Progenitor cell of endocrine pancreas (in vitro differentiated cells): ENCODE data around the gene ZNF429. TPM values are rescaled to one million over a fixed set of nuclear protein-coding genes. Genes with fewer than 3 reads are reported as not detected.

ENCODE experiments used
- DNase-seq: peaks from one replicate; pipeline ENCODE4 v3.0.0; 2021; ENCODE audit warnings: low spot score; ENCODE audit not compliant: unreplicated experiment
- H3K27ac Mint-ChIP-seq: 2 replicates; pipeline ENCODE4 v1.8.0; 2021; ENCODE audit warnings: mild to moderate bottlenecking, moderate library complexity, mixed read lengths
- H3K27me3 Mint-ChIP-seq: 2 replicates; pipeline ENCODE4 v1.8.0; 2021; ENCODE audit warnings: mixed read lengths
- H3K36me3 Mint-ChIP-seq: 2 replicates; pipeline ENCODE4 v1.8.0; 2022; ENCODE audit warnings: mixed read lengths; ENCODE audit not compliant: insufficient read depth
- H3K4me1 Mint-ChIP-seq: 2 replicates; pipeline ENCODE4 v1.8.0; 2021; ENCODE audit warnings: low read depth, mixed read lengths
- H3K4me3 Mint-ChIP-seq: 2 replicates; pipeline ENCODE4 v1.8.0; 2021; ENCODE audit warnings: low read depth, mild to moderate bottlenecking, moderate library complexity, mixed read lengths
- H3K9me3 Mint-ChIP-seq: 2 replicates; pipeline ENCODE4 v1.8.0; 2021; ENCODE audit warnings: low read depth, mixed read lengths
- total RNA-seq: library from RNA; stranded (reverse); gene quantifications from 2 replicates; pipeline ENCODE4 v1.2.1, GENCODE V29; 2021
- TF ChIP-seq, protein P1 (sequence below): fragments of 200-600 bp; sonication (generic); IDR thresholded peaks from one replicate; pipeline ENCODE4 v1.5.0; 2021; ENCODE audit warnings: antibody characterized with exemption, mild to moderate bottlenecking; ENCODE audit not compliant: unreplicated experiment

Gene ZNF429
- total RNA-seq, 1 donor from 2014 or later = 31.7 TPM

DNA sequence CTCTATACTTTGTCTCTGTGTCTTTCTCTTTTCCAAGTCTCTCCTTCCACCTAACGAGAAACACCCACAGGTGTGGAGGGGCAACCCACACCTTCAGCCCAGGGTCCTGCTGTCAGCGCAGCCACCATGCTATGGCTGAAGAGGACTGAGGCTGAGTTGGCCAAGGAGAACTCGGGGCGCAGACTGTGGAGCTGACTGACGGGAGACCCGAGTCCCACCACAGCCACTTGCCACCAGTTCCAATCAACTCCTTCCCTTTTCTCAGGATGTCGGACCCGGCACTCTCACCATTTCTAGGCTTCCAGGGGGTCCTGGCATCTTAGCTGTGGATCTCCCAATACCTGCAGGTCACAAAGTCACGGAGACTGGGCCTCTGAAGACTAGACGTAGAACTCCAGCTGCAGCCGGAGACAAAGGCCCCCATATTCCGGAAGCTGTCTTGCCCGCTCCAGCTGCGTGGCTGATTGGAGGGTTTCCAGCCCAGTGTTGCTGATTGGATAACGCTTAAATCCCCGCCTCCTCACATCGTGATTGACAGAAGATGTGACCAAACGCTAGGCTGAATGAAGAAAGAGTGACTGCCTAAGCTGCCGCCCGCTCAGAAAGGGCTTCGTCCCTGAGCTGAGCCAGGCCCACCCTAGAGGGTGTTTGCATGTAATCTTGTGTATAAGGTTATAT lies 63.6 kb downstream of the ZNF429 start:
- peaks cover 3% of the 10 kb centered on the region for H3K4me1 Mint-ChIP-seq
- H3K4me3 Mint-ChIP-seq = no peak overlapping the region
- H3K27me3 Mint-ChIP-seq = no peaks in the 10 kb centered on the region
- peaks cover 39% of the 10 kb centered on the region for H3K9me3 Mint-ChIP-seq
- no peak overlapping the region for H3K27ac Mint-ChIP-seq
- TF ChIP-seq, protein P1, sequence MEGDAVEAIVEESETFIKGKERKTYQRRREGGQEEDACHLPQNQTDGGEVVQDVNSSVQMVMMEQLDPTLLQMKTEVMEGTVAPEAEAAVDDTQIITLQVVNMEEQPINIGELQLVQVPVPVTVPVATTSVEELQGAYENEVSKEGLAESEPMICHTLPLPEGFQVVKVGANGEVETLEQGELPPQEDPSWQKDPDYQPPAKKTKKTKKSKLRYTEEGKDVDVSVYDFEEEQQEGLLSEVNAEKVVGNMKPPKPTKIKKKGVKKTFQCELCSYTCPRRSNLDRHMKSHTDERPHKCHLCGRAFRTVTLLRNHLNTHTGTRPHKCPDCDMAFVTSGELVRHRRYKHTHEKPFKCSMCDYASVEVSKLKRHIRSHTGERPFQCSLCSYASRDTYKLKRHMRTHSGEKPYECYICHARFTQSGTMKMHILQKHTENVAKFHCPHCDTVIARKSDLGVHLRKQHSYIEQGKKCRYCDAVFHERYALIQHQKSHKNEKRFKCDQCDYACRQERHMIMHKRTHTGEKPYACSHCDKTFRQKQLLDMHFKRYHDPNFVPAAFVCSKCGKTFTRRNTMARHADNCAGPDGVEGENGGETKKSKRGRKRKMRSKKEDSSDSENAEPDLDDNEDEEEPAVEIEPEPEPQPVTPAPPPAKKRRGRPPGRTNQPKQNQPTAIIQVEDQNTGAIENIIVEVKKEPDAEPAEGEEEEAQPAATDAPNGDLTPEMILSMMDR = no peak
- H3K36me3 Mint-ChIP-seq = peaks cover 26% of the 10 kb centered on the region
- DNase-seq = no peak

GRCh38 chr19:21569494-21569865 lies 64.1 kb downstream of the ZNF429 start:
- H3K27ac Mint-ChIP-seq = no peak overlapping the region
- peaks cover 31% of the 10 kb centered on the region for H3K36me3 Mint-ChIP-seq
- no peak for DNase-seq
- H3K4me3 Mint-ChIP-seq = no peak overlapping the region
- no peaks in the 10 kb centered on the region for H3K27me3 Mint-ChIP-seq
- peaks cover 2% of the 10 kb centered on the region for H3K4me1 Mint-ChIP-seq
- peaks cover 40% of the 10 kb centered on the region for H3K9me3 Mint-ChIP-seq
- TF ChIP-seq, protein P1 = no peak

DNA sequence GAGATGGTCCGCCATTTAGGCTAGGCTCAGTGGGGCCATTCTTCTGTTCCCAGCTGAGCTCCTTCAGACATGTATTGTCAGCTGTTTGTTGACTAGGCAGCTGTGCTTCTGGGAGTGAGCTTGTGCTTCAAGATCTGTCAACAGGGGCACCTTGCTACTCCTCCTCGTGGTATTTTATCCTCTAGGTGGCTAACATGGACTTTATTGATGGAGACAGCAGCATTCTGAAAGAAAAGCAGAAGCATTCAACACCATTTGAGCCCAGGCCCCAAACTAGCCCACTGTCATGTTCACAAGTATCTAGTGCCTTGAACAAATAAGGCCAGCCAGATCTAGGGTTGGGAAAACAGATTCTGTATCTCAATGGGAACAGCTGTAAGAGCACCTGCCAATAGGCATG lies 65.9 kb downstream of the ZNF429 start:
- DNase-seq = no peak
- no peak overlapping the region for H3K27ac Mint-ChIP-seq
- peaks cover 51% of the 10 kb centered on the region for H3K9me3 Mint-ChIP-seq
- no peaks in the 10 kb centered on the region for H3K4me1 Mint-ChIP-seq
- TF ChIP-seq, protein P1 = no peak
- H3K4me3 Mint-ChIP-seq = no peak overlapping the region
- no peaks in the 10 kb centered on the region for H3K27me3 Mint-ChIP-seq
- H3K36me3 Mint-ChIP-seq = peaks cover 38% of the 10 kb centered on the region

DNA sequence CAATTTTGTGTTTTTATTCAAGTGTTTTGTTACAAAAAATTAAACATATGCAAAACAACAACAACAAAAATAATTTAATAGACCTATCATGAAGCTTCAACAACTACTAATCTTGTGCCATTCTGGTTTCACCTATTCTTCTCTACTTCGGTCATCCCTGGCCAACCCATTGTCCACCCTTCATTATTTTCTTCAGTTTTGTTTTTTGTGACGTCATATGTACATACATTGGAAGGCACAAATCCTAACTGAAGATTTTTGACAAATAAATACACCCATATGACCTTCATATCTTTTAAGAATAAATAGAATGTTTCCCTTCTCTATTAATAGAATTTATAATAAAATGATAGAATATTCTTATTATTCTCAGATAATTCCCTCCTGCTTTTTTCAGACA lies 69.2 kb downstream of the ZNF429 start:
- TF ChIP-seq, protein P1 = no peak
- peaks cover 40% of the 10 kb centered on the region for H3K36me3 Mint-ChIP-seq
- no peak for DNase-seq

GRCh38 chr19:21576481-21576880 lies 71.1 kb downstream of the ZNF429 start:
- TF ChIP-seq, protein P1 = no peak
- no peak overlapping the region for H3K4me3 Mint-ChIP-seq
- DNase-seq = no peak
- no peak overlapping the region for H3K27ac Mint-ChIP-seq
- peaks cover 48% of the 10 kb centered on the region for H3K9me3 Mint-ChIP-seq
- H3K27me3 Mint-ChIP-seq = no peaks in the 10 kb centered on the region
- H3K4me1 Mint-ChIP-seq = no peaks in the 10 kb centered on the region
- H3K36me3 Mint-ChIP-seq = peaks cover 40% of the 10 kb centered on the region

More for the DNA sequence above, 69.2 kb downstream of the ZNF429 start:
- Mint-ChIP-seq H3K9me3 (peaks cover 50% of the 10 kb centered on the region), H3K4me3 (no peak overlapping the region), H3K4me1 (no peaks in the 10 kb centered on the region), H3K27ac (no peak overlapping the region), H3K27me3 (no peaks in the 10 kb centered on the region)
